Measurements from ENCODE around the gene TACR2.

GRCh38 chr10:69422676-69423075 lies 6.0 kb upstream of the TACR2 start:
- TF ChIP-seq CTCF (IDR thresholded peaks at IDR 0.05) = no peak
- no peak for TF ChIP-seq EP300 (IDR thresholded peaks at IDR 0.05)
- no peak for TF ChIP-seq POLR2AphosphoS5 (IDR thresholded peaks at IDR 0.05)

Measured in upper lobe of left lung (tissue), 4 donors.